ENCODE measurements around the gene JAK3.

- TF ChIP-seq CTCF (IDR thresholded peaks at IDR 0.05; ENCODE audit: poor library complexity) (no peak), EZH2 (IDR thresholded peaks at IDR 0.05; ENCODE audit: borderline replicate concordance) (no peak), EZH2phosphoT487 (IDR thresholded peaks at IDR 0.05; ENCODE audit: low read depth, severe bottlenecking, unreplicated experiment) (no peak)
Measured at GRCh38 chr19:17826508-17827056, 21.2 kb downstream of the JAK3 start.
